Stimulated activated CD4-positive, alpha-beta T cell treated with anti-CD3 and anti-CD28 coated beads, Interleukin-1b, Interleukin-23, amount 100 ng/mL, for 1 hour (primary cell): Measurements from ENCODE around the gene PHF21B.

Source experiments
- DNase-seq, 2 donors: peaks; one replicate each; pipeline ENCODE4 v3.0.0-alpha.2; 2020; ENCODE audit warnings: low read depth in 2 of 2

Gene PHF21B

GRCh38 chr22:44842417-44842816, 167.4 kb downstream of the PHF21B start:
- DNase-seq = no peak

- DNase-seq = no peak
Measured at GRCh38 chr22:44840611-44841322, 169.0 kb downstream of the PHF21B start.

GRCh38 chr22:44839721-44840120, 170.1 kb downstream of the PHF21B start:
- DNase-seq = no peak

- DNase-seq = no peak
Measured at GRCh38 chr22:44839061-44839460, 170.7 kb downstream of the PHF21B start.

DNA sequence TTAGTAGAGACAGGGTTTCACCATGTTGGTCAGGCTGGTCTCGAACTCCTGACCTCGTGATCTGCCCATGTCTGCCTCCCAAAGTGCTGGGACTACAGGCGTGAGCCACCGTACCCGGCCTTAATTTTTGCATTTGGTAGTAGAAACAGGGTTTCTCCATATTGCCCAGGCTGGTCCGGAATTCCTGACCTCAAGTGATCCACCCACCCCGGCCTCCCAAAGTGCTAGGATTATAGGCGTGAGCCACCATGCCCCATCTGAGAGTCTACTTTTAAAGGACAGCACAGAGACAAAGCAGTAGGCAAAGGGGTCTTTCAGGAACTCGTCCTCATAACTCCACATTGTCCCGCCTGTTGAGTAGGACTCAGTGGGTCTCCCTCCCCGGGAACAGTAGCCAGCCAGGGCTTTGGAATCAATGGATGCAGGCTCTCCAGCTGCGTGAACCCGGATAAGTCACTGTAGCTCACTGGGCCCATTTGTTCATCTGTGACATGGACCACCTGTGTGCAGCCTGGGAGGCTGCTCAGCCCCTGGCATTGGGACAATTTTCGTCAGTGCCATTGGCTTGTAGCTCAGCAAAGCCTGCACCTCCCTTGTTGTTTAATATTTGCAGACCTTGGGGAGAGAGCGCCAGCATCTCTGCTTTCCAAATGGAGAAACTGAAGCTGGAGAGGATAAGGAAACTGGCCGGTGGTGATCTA, 171.3 kb downstream of the PHF21B start:
- no peak for DNase-seq

- DNase-seq = no peak
Measured at GRCh38 chr22:44837481-44837880, 172.3 kb downstream of the PHF21B start.

DNA sequence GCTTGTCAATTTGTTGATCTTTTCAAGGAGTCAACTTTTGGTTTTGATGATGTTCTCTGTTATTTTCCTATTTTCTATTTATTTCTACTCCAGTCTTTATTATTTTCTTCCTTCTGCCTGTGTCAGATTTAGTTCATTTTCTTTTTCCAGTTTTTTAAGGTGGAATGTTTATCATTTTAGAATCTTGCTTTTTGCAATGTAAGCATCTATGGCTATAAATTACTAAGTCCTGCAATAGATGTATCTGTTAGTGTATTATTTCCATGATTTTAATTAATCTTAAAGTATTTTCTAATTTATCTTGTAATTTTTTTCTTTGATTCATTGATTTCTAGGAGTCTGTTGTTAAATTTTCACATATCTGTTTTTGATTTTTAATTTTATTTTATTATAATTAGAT, 175.7 kb downstream of the PHF21B start:
- no peak for DNase-seq

DNA sequence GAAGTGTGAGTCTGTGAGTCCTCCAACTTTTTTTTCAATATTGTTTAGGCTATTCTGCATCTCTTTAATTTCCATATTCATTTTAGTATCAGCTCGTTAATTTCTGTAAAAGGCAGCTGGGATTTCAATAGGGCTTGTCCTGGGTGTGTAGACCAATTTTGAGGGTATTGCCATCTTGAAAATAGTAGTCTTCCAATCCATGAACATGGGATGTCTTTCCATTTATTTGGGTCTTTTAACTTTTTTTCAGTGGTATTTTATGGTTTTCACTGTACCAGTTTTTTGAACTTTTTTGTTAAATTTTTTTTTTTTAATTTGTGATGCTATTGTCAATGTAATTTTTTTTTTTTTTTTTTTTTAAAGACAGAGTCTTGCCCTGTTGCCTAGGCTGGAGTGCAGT, 177.9 kb downstream of the PHF21B start:
- no peak for DNase-seq
